ENCODE measurements around the gene TNFRSF1A. TPM values are rescaled to one million over a fixed set of nuclear protein-coding genes. Genes with fewer than 3 reads are reported as not detected.

The TNFRSF1A gene
- total RNA-seq, 1 experiment from 2014 or later = 108 TPM

DNA sequence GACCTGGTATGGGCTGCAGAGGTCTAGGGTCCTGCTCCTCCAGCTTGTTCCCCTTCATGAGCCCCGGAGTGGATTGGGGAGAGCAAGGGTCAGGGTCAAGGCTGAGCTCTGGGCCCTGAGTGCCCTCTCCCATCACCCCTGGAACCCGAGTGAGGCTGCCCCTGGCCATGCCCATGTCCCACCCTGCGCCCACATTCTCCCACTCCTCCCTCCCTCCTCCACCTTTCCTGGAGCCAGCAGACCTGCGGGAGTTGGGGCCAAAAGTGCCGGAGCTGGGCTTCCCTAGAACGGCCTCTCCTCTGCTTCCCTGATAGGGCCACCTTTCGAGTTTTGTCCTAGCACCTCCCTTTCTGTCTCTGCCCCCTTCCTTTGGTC lies 32.9 kb upstream of the TNFRSF1A start:
- CTCF ChIA-PET = interaction anchor here (1.0 kb wide), 1 partner anchor 48 kb away, joined by 4 read pairs; no protein-coding TSS in a partner anchor
- BruUV-seq (replicated peaks) = no TSS peak
- TF ChIP-seq TCF7L2 (IDR thresholded peaks at IDR 0.05; ENCODE audit: low read depth, low read length) = no peak
- H3K9me3 ChIP-seq (ENCODE audit: control insufficient read depth, insufficient read depth, low read depth, low read length) = no peaks in the 10 kb centered on the region
- in situ Hi-C loops (cut with HindIII; ENCODE audit: low pct_unique_long_range_greater_than_20kb, low sequenced_read_pairs) = no loop called here
- H3K27ac ChIP-seq (ENCODE audit: low read length) = peak overlapping the region; percentile 95
- POLR2A ChIA-PET = interaction anchor here (0.9 kb wide), 1 partner anchor 38 kb away, joined by 4 read pairs; no protein-coding TSS in a partner anchor
- DNase-seq (ENCODE audit: low read depth, low spot score) (no peak), ATAC-seq (no peak)
- H3K36me3 ChIP-seq (ENCODE audit: control insufficient read depth, insufficient read depth, low read length) = no peaks in the 10 kb centered on the region
- peaks cover 75% of the 10 kb centered on the region for H3K4me1 ChIP-seq (ENCODE audit: control insufficient read depth, insufficient read depth, low read length)
- H3K4me3 ChIP-seq (ENCODE audit: low read depth in 2 of 2, low read length in 2 of 2) = peak overlapping the region; percentile 2 to 18; a peak in 3 of 4 replicates
- intact Hi-C loops (cut with micrococcal nuclease; ENCODE audit: unreplicated experiment) = loop anchor here (5.0 kb wide), 1 partner anchor 37 kb away; no protein-coding TSS in a partner anchor
- no peaks in the 10 kb centered on the region for H3K27me3 ChIP-seq (ENCODE audit: control insufficient read depth, insufficient read depth, low read length)

DNA sequence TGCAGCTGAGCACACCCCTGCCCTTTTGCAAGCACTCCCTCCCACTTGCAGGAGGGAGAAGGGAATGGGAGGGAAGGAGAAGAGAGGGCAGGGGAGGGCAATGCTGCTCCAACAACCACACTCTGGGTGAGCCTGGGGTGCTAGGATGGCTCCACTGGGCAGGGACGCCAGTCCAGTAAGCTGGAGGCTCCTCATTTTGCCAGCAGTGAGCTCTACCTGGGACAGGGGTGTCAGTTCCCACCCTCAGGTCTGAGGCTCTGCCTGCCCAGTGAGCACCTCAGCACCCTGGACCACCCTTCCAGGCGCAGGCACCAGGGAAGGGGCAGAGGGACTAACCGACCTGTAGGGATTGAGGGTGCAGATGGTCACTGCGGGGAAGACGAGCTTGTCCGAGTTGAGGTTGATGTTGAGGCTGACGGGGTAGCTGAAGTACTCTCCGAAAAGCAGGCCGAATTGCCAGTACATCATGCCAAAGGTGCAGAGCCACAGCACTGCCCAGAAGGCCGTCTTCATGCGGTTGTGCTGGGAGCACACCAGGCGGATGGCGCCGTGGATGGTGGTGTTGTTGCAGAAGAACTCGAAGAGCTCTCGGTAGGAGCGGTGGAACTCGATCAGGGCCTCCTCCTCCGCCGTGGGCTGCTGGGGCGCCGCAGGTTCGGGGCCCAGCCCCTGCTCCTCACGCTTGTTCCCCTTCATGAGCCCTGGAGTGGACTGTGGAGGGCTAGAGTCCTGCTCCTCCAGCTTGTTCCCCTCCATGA lies 32.3 kb upstream of the TNFRSF1A start:
- CTCF ChIA-PET = interaction anchor here (0.6 to 1.0 kb wide), 2 partner anchors 48 to 162 kb away, joined by 4 read pairs; no protein-coding TSS in a partner anchor
- Histone ChIP-seq H3K36me3 (ENCODE audit: control insufficient read depth, insufficient read depth, low read length) (no peaks in the 10 kb centered on the region), H3K27me3 (ENCODE audit: control insufficient read depth, insufficient read depth, low read length) (no peaks in the 10 kb centered on the region), H3K27ac (ENCODE audit: low read length) (peak overlapping the region; percentile 95), H3K9me3 (ENCODE audit: control insufficient read depth, insufficient read depth, low read depth, low read length) (no peaks in the 10 kb centered on the region), H3K4me3 (ENCODE audit: low read depth in 2 of 2, low read length in 2 of 2) (peak overlapping the region; percentile 2 to 18), H3K4me1 (ENCODE audit: control insufficient read depth, insufficient read depth, low read length) (peaks cover 77% of the 10 kb centered on the region)
- no peak for DNase-seq (ENCODE audit: low read depth, low spot score)
- in situ Hi-C loops (cut with HindIII; ENCODE audit: low pct_unique_long_range_greater_than_20kb, low sequenced_read_pairs) (no loop called here), intact Hi-C loops (cut with micrococcal nuclease; ENCODE audit: unreplicated experiment) (loop anchor here (5.0 kb wide), 1 partner anchor 37 kb away; no protein-coding TSS in a partner anchor)
- ATAC-seq = no peak
- POLR2A ChIA-PET = interaction anchor here (0.9 kb wide), 1 partner anchor 38 kb away, joined by 4 read pairs; no protein-coding TSS in a partner anchor
- TF ChIP-seq SIN3A (IDR thresholded peaks at IDR 0.05; ENCODE audit: borderline replicate concordance, insufficient read depth, low read depth, low read length) (no peak), TCF7L2 (IDR thresholded peaks at IDR 0.05; ENCODE audit: low read depth, low read length) (no peak), POLR2AphosphoS5 (IDR thresholded peaks at IDR 0.05; ENCODE audit: low read depth, low read length) (no peak)
- TF ChIP-seq, protein P1, sequence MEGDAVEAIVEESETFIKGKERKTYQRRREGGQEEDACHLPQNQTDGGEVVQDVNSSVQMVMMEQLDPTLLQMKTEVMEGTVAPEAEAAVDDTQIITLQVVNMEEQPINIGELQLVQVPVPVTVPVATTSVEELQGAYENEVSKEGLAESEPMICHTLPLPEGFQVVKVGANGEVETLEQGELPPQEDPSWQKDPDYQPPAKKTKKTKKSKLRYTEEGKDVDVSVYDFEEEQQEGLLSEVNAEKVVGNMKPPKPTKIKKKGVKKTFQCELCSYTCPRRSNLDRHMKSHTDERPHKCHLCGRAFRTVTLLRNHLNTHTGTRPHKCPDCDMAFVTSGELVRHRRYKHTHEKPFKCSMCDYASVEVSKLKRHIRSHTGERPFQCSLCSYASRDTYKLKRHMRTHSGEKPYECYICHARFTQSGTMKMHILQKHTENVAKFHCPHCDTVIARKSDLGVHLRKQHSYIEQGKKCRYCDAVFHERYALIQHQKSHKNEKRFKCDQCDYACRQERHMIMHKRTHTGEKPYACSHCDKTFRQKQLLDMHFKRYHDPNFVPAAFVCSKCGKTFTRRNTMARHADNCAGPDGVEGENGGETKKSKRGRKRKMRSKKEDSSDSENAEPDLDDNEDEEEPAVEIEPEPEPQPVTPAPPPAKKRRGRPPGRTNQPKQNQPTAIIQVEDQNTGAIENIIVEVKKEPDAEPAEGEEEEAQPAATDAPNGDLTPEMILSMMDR (IDR thresholded peaks at IDR 0.05) = no peak
- TF ChIP-seq, protein P2, sequence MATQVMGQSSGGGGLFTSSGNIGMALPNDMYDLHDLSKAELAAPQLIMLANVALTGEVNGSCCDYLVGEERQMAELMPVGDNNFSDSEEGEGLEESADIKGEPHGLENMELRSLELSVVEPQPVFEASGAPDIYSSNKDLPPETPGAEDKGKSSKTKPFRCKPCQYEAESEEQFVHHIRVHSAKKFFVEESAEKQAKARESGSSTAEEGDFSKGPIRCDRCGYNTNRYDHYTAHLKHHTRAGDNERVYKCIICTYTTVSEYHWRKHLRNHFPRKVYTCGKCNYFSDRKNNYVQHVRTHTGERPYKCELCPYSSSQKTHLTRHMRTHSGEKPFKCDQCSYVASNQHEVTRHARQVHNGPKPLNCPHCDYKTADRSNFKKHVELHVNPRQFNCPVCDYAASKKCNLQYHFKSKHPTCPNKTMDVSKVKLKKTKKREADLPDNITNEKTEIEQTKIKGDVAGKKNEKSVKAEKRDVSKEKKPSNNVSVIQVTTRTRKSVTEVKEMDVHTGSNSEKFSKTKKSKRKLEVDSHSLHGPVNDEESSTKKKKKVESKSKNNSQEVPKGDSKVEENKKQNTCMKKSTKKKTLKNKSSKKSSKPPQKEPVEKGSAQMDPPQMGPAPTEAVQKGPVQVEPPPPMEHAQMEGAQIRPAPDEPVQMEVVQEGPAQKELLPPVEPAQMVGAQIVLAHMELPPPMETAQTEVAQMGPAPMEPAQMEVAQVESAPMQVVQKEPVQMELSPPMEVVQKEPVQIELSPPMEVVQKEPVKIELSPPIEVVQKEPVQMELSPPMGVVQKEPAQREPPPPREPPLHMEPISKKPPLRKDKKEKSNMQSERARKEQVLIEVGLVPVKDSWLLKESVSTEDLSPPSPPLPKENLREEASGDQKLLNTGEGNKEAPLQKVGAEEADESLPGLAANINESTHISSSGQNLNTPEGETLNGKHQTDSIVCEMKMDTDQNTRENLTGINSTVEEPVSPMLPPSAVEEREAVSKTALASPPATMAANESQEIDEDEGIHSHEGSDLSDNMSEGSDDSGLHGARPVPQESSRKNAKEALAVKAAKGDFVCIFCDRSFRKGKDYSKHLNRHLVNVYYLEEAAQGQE (IDR thresholded peaks at IDR 0.05; ENCODE audit: insufficient read depth in 1 of 2, low read depth in 2 of 2, low read length in 1 of 2) = no peak
- BruUV-seq (replicated peaks) = no TSS peak
